PFSK-1 (cell line): ENCODE data around the gene SCN8A.

ENCODE experiments used
- POLR2AphosphoS5 ChIP-seq: IDR thresholded peaks from 2 replicates; pipeline ENCODE4 v1.6.1; 2012; ENCODE audit warnings: low read depth, mild to moderate bottlenecking, control low read depth, low read length, moderate library complexity
- SIN3A ChIP-seq: IDR thresholded peaks from 2 replicates; pipeline ENCODE4 v1.6.1; 2012; ENCODE audit warnings: mild to moderate bottlenecking, low read length, moderate library complexity, borderline replicate concordance; ENCODE audit not compliant: insufficient read depth
- TAF1 ChIP-seq: IDR thresholded peaks from 2 replicates; pipeline ENCODE4 v1.6.1; 2012; ENCODE audit warnings: low read length, control low read depth, borderline replicate concordance; ENCODE audit not compliant: insufficient read depth

- TF ChIP-seq SIN3A (no peak), TAF1 (no peak), POLR2AphosphoS5 (no peak)
Measured at GRCh38 chr12:51848326-51848727, 257.3 kb downstream of the SCN8A start, which contains the start of gene FIGNL2.
